ENCODE data around the gene UPK3A.

DNA sequence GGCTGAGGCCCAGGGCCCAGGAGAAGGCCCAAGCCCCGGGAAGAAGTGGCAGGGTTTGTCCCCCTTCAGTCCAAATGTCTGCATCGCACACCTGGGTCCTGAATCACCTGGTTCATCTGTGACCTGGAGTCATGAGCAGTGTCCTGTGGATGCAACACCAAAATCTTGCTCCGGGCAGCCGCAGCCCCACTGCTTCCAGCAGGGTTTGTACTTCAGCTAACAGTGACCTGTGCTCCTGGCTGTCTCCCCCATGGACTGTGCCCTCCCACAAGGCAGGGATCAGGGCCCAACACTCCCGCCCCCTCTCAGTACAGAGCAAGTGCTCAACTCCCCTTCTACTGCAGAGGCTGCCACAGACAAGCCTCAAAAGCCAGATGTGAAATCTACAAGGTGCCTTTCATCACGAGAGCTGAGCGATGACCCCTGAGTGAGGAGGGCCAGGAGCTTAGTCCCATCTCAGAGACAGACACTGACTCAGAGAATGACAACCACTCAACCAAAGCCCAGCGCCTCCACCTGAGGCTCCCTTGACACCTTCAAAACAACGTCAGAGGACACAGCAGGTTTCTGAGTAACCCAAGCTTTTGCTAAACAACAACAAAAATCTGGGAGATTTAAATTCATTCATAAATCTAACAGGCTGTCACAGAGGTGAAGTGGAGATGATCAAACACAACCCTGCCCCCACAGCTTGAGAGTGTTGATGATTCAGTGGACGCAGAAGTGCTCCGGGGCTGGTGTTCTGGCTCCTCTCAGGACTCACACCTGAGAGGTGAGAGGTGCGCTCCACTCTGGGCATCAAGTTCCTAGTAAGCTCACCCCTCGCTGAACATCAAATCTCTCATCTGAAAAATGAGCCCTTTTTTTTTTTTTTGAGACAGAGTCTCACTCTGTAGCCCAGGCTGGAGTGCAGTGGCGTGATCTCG, 47.4 kb upstream of the UPK3A start:
- TF ChIP-seq CTCF (conservative IDR thresholded peaks at IDR 0.05): no peak
- no peak for TF ChIP-seq EZH2 (IDR thresholded peaks at IDR 0.05; ENCODE audit: low read depth)
